Measurements from ENCODE around the gene PVALEF. TPM values are rescaled to one million over a fixed set of nuclear protein-coding genes. Genes with fewer than 3 reads are reported as not detected.
A peak's percentile ranks its signal among the peaks of the same experiment; 100 is the strongest.

The PVALEF gene
- total RNA-seq, 1 donor from 2014 or later: not detected

DNA sequence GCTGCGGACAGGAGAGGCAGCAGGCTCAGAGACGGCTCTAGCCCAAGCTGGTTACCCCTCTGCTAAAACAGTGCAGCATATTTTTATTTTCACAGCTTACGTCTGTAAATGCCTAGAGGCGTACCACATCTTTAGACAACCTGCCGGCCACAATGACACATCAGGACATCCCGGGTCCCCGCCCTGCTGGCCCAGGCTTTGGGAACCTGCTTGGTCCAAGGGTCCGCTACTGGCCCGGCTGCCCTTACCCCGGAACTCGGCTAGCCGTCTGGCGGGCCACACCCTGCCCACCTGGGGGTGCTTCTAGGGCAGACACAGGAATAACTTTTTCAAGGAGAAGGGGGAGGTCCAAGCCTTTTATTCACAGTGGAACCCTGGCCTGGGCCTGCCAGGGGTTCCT is 53.2 kb downstream of the PVALEF start:
- Mint-ChIP-seq H3K4me1 (ENCODE audit: low read depth) (peaks cover 13% of the 10 kb centered on the region), H3K4me3 (ENCODE audit: unreplicated experiment) (no peak overlapping the region), H3K27me3 (ENCODE audit: low read depth) (no peaks in the 10 kb centered on the region), H3K36me3 (ENCODE audit: low read depth) (peaks cover 3% of the 10 kb centered on the region), H3K9me3 (ENCODE audit: low read depth) (no peaks in the 10 kb centered on the region), H3K27ac (ENCODE audit: unreplicated experiment) (no peak overlapping the region)
- TF ChIP-seq CTCF (IDR thresholded peaks at IDR 0.05): no peak
- DNase-seq (ENCODE audit: low spot score): no peak

GRCh38 chr17:81218991-81219390 is 53.7 kb downstream of the PVALEF start:
- Mint-ChIP-seq H3K9me3 (ENCODE audit: low read depth) (no peaks in the 10 kb centered on the region), H3K36me3 (ENCODE audit: low read depth) (peaks cover 3% of the 10 kb centered on the region), H3K4me1 (ENCODE audit: low read depth) (peaks cover 17% of the 10 kb centered on the region), H3K27me3 (ENCODE audit: low read depth) (no peaks in the 10 kb centered on the region), H3K4me3 (ENCODE audit: unreplicated experiment) (no peak overlapping the region), H3K27ac (ENCODE audit: unreplicated experiment) (no peak overlapping the region)
- no peak for TF ChIP-seq CTCF (IDR thresholded peaks at IDR 0.05)
- no peak for DNase-seq (ENCODE audit: low spot score)

GRCh38 chr17:81219476-81220180 is 54.3 kb downstream of the PVALEF start:
- DNase-seq (ENCODE audit: low spot score): peak; percentile 89
- H3K27ac Mint-ChIP-seq (ENCODE audit: unreplicated experiment): no peak overlapping the region
- no peak overlapping the region for H3K4me3 Mint-ChIP-seq (ENCODE audit: unreplicated experiment)
- H3K27me3 Mint-ChIP-seq (ENCODE audit: low read depth): no peaks in the 10 kb centered on the region
- peaks cover 17% of the 10 kb centered on the region for H3K4me1 Mint-ChIP-seq (ENCODE audit: low read depth)
- no peak for TF ChIP-seq CTCF (IDR thresholded peaks at IDR 0.05)
- H3K9me3 Mint-ChIP-seq (ENCODE audit: low read depth): no peaks in the 10 kb centered on the region
- peaks cover 3% of the 10 kb centered on the region for H3K36me3 Mint-ChIP-seq (ENCODE audit: low read depth)

DNA sequence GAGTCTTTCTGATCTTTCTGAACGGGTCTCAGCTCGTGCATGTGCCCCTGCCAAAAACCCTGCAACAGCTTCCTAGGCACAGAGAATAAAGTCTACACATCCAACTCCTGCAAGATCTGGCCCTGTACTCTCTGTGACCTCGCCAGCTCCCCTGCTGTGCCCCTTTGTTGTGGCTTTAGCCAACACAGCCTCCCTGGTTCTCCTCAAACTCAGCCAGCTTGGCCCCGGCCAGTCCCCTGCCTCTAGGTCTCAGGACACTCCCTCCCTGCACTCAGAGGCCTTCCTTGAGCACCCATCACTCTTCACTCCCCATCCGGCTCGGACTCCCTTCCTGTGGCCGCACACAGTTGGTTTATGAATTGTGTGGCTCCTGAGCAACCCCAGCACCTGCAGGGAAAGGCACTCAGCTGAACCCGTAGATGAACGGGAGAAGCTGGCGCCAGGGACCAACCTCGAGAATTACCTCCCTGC is 56.1 kb downstream of the PVALEF start:
- Mint-ChIP-seq H3K36me3 (ENCODE audit: low read depth) (peaks cover 3% of the 10 kb centered on the region), H3K4me3 (ENCODE audit: unreplicated experiment) (peak overlapping the region; percentile 63), H3K4me1 (ENCODE audit: low read depth) (peaks cover 17% of the 10 kb centered on the region), H3K27me3 (ENCODE audit: low read depth) (no peaks in the 10 kb centered on the region), H3K27ac (ENCODE audit: unreplicated experiment) (no peak overlapping the region), H3K9me3 (ENCODE audit: low read depth) (no peaks in the 10 kb centered on the region)
- TF ChIP-seq CTCF (IDR thresholded peaks at IDR 0.05): no peak
- no peak for DNase-seq (ENCODE audit: low spot score)

DNA sequence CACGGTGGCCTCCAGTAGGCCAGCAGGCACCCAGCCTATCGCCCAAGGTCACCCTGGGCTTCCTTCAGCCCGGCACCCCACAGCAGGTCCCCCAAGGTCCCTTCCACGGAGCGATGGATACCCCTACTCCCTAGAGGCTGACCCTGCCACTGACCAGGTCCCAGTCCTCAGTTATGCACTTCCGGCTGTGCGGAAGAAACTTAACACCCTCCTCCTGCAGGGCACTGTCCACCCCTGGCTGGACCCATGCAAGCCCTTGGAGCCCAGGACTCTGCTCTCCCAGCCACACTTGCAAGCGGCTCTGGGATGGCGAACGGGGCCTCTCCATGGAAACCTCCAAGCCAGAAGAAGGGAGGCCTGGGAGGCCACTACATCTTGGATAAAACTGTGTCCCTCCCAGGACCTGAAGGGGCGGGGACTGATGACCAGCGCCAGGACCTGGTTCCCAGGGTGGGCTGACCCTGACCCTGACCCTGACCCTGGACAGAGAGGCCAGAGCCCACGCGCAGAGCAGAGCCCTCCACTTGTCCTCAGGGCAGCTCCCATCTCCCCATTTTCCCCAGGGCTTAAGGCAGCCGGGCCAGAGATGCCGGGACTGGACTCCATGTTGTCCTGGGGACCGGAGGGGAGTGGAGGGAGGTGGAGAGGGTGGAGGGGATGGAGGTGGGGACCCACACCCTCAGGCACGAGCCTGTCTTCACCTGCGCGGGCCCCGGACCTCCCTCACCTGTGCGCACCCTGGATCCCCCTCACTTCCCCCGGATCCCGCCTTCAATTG is 56.7 kb downstream of the PVALEF start:
- no peak for DNase-seq (ENCODE audit: low spot score)
- TF ChIP-seq CTCF (IDR thresholded peaks at IDR 0.05): no peak
- H3K36me3 Mint-ChIP-seq (ENCODE audit: low read depth): peaks cover under 1% of the 10 kb centered on the region
- no peaks in the 10 kb centered on the region for H3K27me3 Mint-ChIP-seq (ENCODE audit: low read depth)
- H3K4me1 Mint-ChIP-seq (ENCODE audit: low read depth): peaks cover 17% of the 10 kb centered on the region
- H3K4me3 Mint-ChIP-seq (ENCODE audit: unreplicated experiment): peak overlapping the region; percentile 63
- no peak overlapping the region for H3K27ac Mint-ChIP-seq (ENCODE audit: unreplicated experiment)
- H3K9me3 Mint-ChIP-seq (ENCODE audit: low read depth): no peaks in the 10 kb centered on the region

All from chondrocyte (in vitro differentiated cells).